K562 (cell line): Measurements from ENCODE around the gene PDIA4. TPM values are rescaled to one million over a fixed set of nuclear protein-coding genes. Genes with fewer than 3 reads are reported as not detected.
A peak's percentile ranks its signal among the peaks of the same experiment; 100 is the strongest.

Experiments used
- CSDE1 ChIP-seq, 2 experiments: fragments of 450-650 bp; IDR thresholded peaks; 2 replicates each; pipeline ENCODE4 v1.6.1; 2016; ENCODE audit warnings: mild to moderate bottlenecking in 1 of 2
- CTBP1 ChIP-seq: fragments of 450-650 bp; IDR thresholded peaks from 2 replicates; pipeline ENCODE4 v1.6.1; 2016; ENCODE audit warnings: borderline replicate concordance
- FOXK1 ChIP-seq: sonication (generic); formaldehyde crosslinking; IDR thresholded peaks from 2 replicates; pipeline ENCODE4 v1.8.0; 2022; ENCODE audit warnings: missing genetic modification reagents, mild to moderate bottlenecking, borderline replicate concordance
- MGA ChIP-seq: fragments of 450-650 bp; IDR thresholded peaks from 2 replicates; pipeline ENCODE4 v1.6.1; 2016; ENCODE audit warnings: mild to moderate bottlenecking, moderate library complexity
- MTA1 ChIP-seq: fragments of 450-650 bp; IDR thresholded peaks from 2 replicates; pipeline ENCODE4 v1.6.1; 2017; ENCODE audit warnings: borderline replicate concordance
- RFX1 ChIP-seq: fragments of 450-650 bp; IDR thresholded peaks from 2 replicates; pipeline ENCODE4 v1.6.1; 2016; ENCODE audit warnings: mild to moderate bottlenecking, moderate library complexity
- SRSF3 ChIP-seq: fragments of 200-400 bp; formaldehyde crosslinking; IDR thresholded peaks from 2 replicates; pipeline ENCODE4 v1.6.1; 2016; ENCODE audit warnings: mild to moderate bottlenecking, low read length, moderate library complexity; ENCODE audit not compliant: insufficient read depth
- THRA ChIP-seq: fragments of 450-650 bp; IDR thresholded peaks from 2 replicates; pipeline ENCODE4 v1.6.1; 2017; ENCODE audit warnings: mild to moderate bottlenecking, moderate library complexity
- VEZF1 ChIP-seq: fragments of 200-800 bp; sonication (Bioruptor generic); IDR thresholded peaks from 2 replicates; pipeline ENCODE4 v1.6.1; 2017; ENCODE audit warnings: missing genetic modification characterization, missing compliant biosample characterization
- YBX1 ChIP-seq: fragments of 450-650 bp; IDR thresholded peaks from 2 replicates; pipeline ENCODE4 v1.7.1; 2016; ENCODE audit warnings: mild to moderate bottlenecking
- ZNF512 ChIP-seq: IDR thresholded peaks from 2 replicates; pipeline ENCODE4 v1.6.1; 2016; ENCODE audit warnings: missing genetic modification characterization, missing compliant biosample characterization
- polyA plus RNA-seq, 8 experiments: library from polyadenylated mRNA; depleted of rRNA in 4 of 8; stranded (reverse) in 5 of 8; unstranded in 3 of 8; fragments of >200 nt; fragmentation: Nextera tagmentation in 2 of 8; fragmentation: Illumina TruSeq in 1 of 8; extraction: Ambion mirVana in 2 of 8; extraction: Trizol in 1 of 8; gene quantifications; 2 replicates each; pipeline versions ENCODE4 v1.2.1 to v1.2.3, GENCODE V29; 2011 to 2014; ENCODE audit warnings: inconsistent platforms in 1 of 8, missing spikeins in 1 of 8
- total RNA-seq, 7 experiments: library from RNA; depleted of rRNA in 6 of 7; stranded (reverse); fragments of >200 nt in 6 of 7; fragmentation: Illumina TruSeq in 2 of 7; extraction: Trizol in 2 of 7; gene quantifications; 2 replicates each; pipeline versions ENCODE4 v1.2.1 to v1.2.3, GENCODE V29; 2011 to 2021; ENCODE audit warnings: low replicate concordance in 1 of 7

The PDIA4 gene
- total and polyA plus RNA-seq, 9 of the 15 experiments (the other 6 are each of a cell fraction or from before 2014, with no cell fraction given) = 9.1 to 175 (median 146) TPM

GRCh38 chr7:148962823-148963582, 65.3 kb downstream of the PDIA4 start (continued):
- TF ChIP-seq MGA (no peak; the same call in 1 of the 2 replicates), RFX1 (no peak), ZNF512 (tag) (no peak), CSDE1 (IDR thresholded peaks at IDR 0.05) (peak in 1 of 2 experiments; percentile 77; a peak in 2 of 4 replicates), SRSF3 (no peak), CTBP1 (peak; percentile 85), THRA (no peak), YBX1 (no peak), FOXK1 (CRISPR knock-in tag) (no peak; the same call in 1 of the 2 replicates), VEZF1 (CRISPR knock-in tag) (peak; percentile 44; the same call in 1 of the 2 replicates), MTA1 (0 out of 2 replicates have a peak, but pooled peaks have one; percentile 71)
